Measurements from ENCODE around the gene HMCN2. TPM values are rescaled to one million over a fixed set of nuclear protein-coding genes. Genes with fewer than 3 reads are reported as not detected.

HMCN2 gene
- total RNA-seq, 4 donors from 2014 or later: 1.3 to 6.3 (median 3.5) TPM

DNA sequence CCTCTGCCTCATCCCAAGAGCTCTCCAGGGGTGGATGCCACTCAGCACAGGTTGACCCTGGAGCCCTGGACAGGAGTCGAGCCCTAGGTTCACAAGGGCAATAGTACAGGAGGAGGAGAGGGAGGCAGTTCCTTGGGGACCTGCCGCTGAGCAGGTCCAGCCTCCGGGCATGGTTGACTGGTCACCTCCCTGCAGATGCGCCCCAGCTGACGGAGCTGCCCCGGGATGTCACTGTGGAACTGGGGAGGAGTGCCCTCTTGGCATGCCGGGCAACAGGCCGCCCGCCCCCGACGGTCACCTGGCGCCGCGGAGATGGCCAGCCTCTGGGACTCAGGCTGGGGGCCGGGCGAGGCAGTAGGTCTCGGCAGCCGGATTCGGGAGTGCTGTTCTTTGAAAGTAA, 53.7 kb downstream of the HMCN2 start:
- Histone ChIP-seq H3K4me3 (no peak overlapping the region), H3K27ac (peak overlapping the region; percentile 19), H3K9me3 (no peaks in the 10 kb centered on the region), H3K36me3 (no peaks in the 10 kb centered on the region), H3K27me3 (peaks cover 32% of the 10 kb centered on the region), H3K4me1 (peaks cover 22% of the 10 kb centered on the region)
- no peak for DNase-seq (ENCODE audit: low spot score in 2 of 2)
- TF ChIP-seq EP300 (IDR thresholded peaks at IDR 0.05) (no peak), POLR2A (IDR thresholded peaks at IDR 0.05) (no peak), POLR2AphosphoS5 (IDR thresholded peaks at IDR 0.05) (no peak)
- TF ChIP-seq, protein P1, sequence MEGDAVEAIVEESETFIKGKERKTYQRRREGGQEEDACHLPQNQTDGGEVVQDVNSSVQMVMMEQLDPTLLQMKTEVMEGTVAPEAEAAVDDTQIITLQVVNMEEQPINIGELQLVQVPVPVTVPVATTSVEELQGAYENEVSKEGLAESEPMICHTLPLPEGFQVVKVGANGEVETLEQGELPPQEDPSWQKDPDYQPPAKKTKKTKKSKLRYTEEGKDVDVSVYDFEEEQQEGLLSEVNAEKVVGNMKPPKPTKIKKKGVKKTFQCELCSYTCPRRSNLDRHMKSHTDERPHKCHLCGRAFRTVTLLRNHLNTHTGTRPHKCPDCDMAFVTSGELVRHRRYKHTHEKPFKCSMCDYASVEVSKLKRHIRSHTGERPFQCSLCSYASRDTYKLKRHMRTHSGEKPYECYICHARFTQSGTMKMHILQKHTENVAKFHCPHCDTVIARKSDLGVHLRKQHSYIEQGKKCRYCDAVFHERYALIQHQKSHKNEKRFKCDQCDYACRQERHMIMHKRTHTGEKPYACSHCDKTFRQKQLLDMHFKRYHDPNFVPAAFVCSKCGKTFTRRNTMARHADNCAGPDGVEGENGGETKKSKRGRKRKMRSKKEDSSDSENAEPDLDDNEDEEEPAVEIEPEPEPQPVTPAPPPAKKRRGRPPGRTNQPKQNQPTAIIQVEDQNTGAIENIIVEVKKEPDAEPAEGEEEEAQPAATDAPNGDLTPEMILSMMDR (IDR thresholded peaks at IDR 0.05): no peak
- 92% methylated on average over 15 of the region's 19 CpGs for WGBS

DNA sequence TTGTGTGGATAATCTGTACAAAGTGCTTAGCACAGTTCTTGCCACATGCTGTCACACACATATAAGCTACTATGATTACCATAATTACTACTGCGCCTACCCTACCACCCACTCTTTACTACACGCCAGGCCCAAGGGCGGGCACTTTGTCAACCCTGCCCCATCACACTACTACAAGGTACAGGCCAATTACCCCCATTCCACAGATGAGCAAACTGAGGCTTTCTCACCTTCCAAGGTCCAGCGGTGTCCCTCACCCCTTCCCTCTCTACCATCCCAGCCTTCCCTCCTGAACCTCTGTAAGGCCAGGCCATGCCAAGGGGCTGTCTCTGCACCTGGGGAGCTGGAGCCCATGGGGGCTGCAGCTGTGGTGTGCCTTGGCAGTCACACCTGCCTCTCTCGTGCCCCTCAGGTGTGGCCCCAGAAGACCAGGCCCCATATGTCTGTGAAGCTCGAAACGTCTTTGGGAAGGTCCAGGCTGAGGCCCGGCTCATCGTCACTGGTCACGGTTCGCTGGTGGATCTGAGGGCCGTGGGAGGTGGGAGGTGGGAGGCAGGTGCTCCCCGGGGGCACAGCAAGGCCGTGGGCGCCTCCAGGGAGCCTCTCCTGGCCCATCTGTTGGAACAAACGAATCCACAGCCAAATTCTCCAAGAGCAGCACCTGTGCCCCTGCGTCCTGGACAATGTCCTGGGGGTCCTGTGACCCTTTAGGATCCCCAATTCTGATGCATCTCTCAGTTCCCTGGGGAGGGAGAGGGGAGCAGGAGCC, 54.6 kb downstream of the HMCN2 start:
- H3K27me3 ChIP-seq: peaks cover 32% of the 10 kb centered on the region
- no peaks in the 10 kb centered on the region for H3K36me3 ChIP-seq
- H3K4me3 ChIP-seq: no peak overlapping the region
- H3K9me3 ChIP-seq: no peaks in the 10 kb centered on the region
- 82% methylated on average over 5 of the region's 17 CpGs for WGBS
- peaks cover 19% of the 10 kb centered on the region for H3K4me1 ChIP-seq
- no peak overlapping the region for H3K27ac ChIP-seq
- TF ChIP-seq EP300 (IDR thresholded peaks at IDR 0.05): no peak
- no peak for TF ChIP-seq POLR2AphosphoS5 (IDR thresholded peaks at IDR 0.05)
- no peak for TF ChIP-seq POLR2A (IDR thresholded peaks at IDR 0.05)
- TF ChIP-seq, protein P1 (IDR thresholded peaks at IDR 0.05): no peak
- DNase-seq (ENCODE audit: low spot score in 2 of 2): no peak

DNA sequence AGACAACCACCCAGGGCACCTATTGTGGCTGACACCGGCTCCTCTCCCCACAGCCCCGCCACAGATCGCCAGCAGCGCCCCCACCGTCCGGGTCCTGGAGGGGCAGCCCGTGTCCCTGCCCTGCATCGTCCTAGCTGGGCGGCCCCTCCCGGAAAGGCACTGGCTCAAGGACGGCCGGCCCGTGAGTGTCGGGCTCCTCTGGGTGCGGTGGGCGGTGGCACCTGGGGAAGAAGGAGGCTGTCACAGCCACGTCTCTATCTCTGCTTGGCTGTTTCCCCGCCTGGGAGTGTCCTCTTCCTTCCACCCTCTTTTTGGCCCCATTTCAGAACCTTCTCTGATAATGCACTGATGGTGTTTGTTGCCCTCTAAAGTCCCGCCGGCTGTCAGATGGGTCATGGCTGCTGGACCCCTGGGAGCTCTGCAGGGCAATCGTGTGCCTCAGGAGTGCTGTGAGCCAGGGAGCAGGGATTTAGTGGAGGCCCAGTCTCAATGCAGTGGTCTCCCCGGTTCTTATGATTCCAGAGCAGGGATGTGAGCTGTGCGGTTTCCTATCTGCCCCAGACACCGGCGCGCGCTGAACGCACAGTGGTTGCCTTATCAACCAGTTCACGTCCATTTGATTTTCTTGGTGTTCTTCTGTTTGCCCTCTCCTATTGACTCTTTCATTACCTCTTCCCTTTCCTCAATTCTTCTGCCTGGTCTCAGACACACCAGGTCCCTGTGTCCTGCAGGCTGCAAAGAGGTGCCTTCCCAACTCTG, 55.3 kb downstream of the HMCN2 start:
- Histone ChIP-seq H3K36me3 (no peaks in the 10 kb centered on the region), H3K4me3 (no peak overlapping the region), H3K9me3 (no peaks in the 10 kb centered on the region), H3K27me3 (peaks cover 37% of the 10 kb centered on the region), H3K4me1 (peaks cover 19% of the 10 kb centered on the region), H3K27ac (no peak overlapping the region)
- DNase-seq (ENCODE audit: low spot score in 2 of 2): no peak
- no peak for TF ChIP-seq EP300 (IDR thresholded peaks at IDR 0.05)
- WGBS: 56% methylated on average over 21 of the region's 29 CpGs

DNA sequence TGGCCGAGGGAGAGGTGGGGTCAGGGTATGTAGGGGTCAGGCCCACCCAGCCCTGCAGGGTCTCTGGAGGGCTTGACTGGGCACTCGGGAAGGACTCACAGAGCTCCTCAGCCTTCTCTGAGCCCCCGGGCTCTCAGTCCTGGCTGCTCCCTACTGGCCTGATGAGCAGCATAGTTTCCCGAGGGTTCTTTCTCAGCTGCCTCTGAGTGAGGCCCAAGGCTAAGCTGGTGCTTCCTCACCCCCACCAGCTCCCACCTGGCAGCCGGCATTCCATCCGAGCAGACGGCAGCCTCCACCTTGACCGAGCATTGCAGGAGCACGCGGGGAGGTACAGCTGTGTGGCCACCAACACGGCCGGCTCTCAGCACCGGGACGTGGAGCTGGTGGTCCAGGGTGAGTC, 56.0 kb downstream of the HMCN2 start:
- no peaks in the 10 kb centered on the region for H3K9me3 ChIP-seq
- TF ChIP-seq EP300 (IDR thresholded peaks at IDR 0.05) (no peak), POLR2A (IDR thresholded peaks at IDR 0.05) (no peak), POLR2AphosphoS5 (IDR thresholded peaks at IDR 0.05) (no peak)
- TF ChIP-seq, protein P1 (IDR thresholded peaks at IDR 0.05): no peak
- no peak for DNase-seq (ENCODE audit: low spot score in 2 of 2)
- H3K27ac ChIP-seq: no peak overlapping the region
- H3K4me1 ChIP-seq: peaks cover 19% of the 10 kb centered on the region
- WGBS: 89% methylated on average over 12 of the region's 14 CpGs
- H3K27me3 ChIP-seq: peaks cover 39% of the 10 kb centered on the region
- no peaks in the 10 kb centered on the region for H3K36me3 ChIP-seq
- no peak overlapping the region for H3K4me3 ChIP-seq

DNA sequence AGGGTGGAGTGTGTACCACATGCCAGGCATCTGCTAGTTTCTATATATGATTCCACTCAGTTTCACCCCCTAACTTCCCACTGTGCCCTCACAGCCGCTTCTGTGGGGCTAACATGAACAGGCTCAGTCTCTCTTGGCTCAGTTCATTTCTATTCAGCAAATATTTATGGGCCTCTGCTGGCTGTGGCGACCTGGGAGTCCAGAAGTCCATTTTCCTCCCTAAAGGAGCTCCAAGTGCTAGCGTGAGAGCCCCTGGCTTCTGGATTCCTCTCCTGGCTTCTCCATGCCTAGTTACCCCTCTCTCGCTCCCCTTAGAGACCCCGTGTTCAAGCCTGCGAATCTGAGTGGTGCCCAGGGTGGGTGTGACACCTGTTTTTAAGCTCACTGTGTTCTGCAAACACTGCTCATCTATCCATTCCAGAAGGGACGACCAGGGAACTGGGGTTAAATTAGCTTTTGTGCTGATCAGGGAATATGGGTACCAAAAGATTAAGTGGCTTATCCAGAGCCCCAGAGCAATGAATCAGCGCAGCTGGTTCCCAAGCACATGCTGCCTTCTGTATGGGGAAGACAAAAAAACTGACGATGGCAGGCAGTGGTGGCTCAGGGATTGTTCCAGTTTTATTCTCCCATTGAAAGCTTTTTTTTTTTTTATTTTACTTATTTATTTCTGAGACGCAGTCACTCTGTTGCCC, 57.6 kb downstream of the HMCN2 start:
- Histone ChIP-seq H3K27me3 (peaks cover 52% of the 10 kb centered on the region), H3K36me3 (no peaks in the 10 kb centered on the region), H3K4me1 (peaks cover 22% of the 10 kb centered on the region), H3K27ac (no peak overlapping the region), H3K4me3 (no peak overlapping the region), H3K9me3 (no peaks in the 10 kb centered on the region)
- TF ChIP-seq POLR2A (IDR thresholded peaks at IDR 0.05): no peak
- TF ChIP-seq POLR2AphosphoS5 (IDR thresholded peaks at IDR 0.05): no peak
- TF ChIP-seq, protein P1 (IDR thresholded peaks at IDR 0.05): no peak
- TF ChIP-seq EP300 (IDR thresholded peaks at IDR 0.05): no peak
- no peak for DNase-seq (ENCODE audit: low spot score in 2 of 2)
- 68% methylated on average over 10 of the region's 10 CpGs for WGBS

All from suprapubic skin (tissue), 4 donors.